K562 (cell line): ENCODE data around the gene TRPV6. TPM values are rescaled to one million over a fixed set of nuclear protein-coding genes. Genes with fewer than 3 reads are reported as not detected.

Experiments used
- BHLHE40 ChIP-seq: IDR thresholded peaks from 2 replicates; pipeline ENCODE4 v1.6.1; 2011; ENCODE audit warnings: low read length, improper control_type of control experiment
- CREB3L1 ChIP-seq: fragments of 450-650 bp; IDR thresholded peaks from 2 replicates; pipeline ENCODE4 v1.6.1; 2014; ENCODE audit warnings: low read depth, mild to moderate bottlenecking, moderate library complexity, borderline replicate concordance
- CTBP1 ChIP-seq: fragments of 450-650 bp; IDR thresholded peaks from 2 replicates; pipeline ENCODE4 v1.6.1; 2016; ENCODE audit warnings: borderline replicate concordance
- FOXM1 ChIP-seq, 2 experiments: fragments of 450-650 bp in 1 of 2; sonication (generic) in 1 of 2; formaldehyde crosslinking in 1 of 2; IDR thresholded peaks; 2 replicates each; pipeline versions ENCODE4 v1.6.1 to v1.9.0; 2017 to 2022; ENCODE audit warnings: low read depth in 2 of 2, mild to moderate bottlenecking in 2 of 2, missing genetic modification reagents in 1 of 2, moderate library complexity in 1 of 2
- HCFC1 ChIP-seq: IDR thresholded peaks from 2 replicates; pipeline ENCODE4 v1.6.1; 2012; ENCODE audit warnings: low read depth, low read length, improper control_type of control experiment
- ILF3 ChIP-seq: fragments of 450-650 bp; IDR thresholded peaks from 2 replicates; pipeline ENCODE4 v1.6.1; 2018; ENCODE audit warnings: antibody characterized with exemption, mild to moderate bottlenecking, moderate library complexity, borderline replicate concordance
- MEIS2 ChIP-seq: fragments of 450-650 bp; IDR thresholded peaks from 2 replicates; pipeline ENCODE4 v1.6.1; 2014; ENCODE audit warnings: mild to moderate bottlenecking; ENCODE audit not compliant: partially characterized antibody
- MIER1 ChIP-seq: fragments of 450-650 bp; IDR thresholded peaks from 2 replicates; pipeline ENCODE4 v1.6.1; 2016; ENCODE audit warnings: antibody characterized with exemption, mild to moderate bottlenecking, low read depth
- MYC ChIP-seq, 2 experiments: fragments of 250-450 bp in 1 of 2; sonication (Bioruptor Pico) in 1 of 2; IDR thresholded peaks; 2 replicates each; pipeline versions ENCODE4 v1.5.1 to v1.6.1; 2012 to 2021; ENCODE audit warnings: low read depth in 2 of 2, borderline replicate concordance in 1 of 2, improper control_type of control experiment in 1 of 2, low read length in 1 of 2, mild to moderate bottlenecking in 1 of 2, moderate library complexity in 1 of 2
- NR3C1 ChIP-seq: sonication (generic); formaldehyde crosslinking; IDR thresholded peaks from 2 replicates; pipeline ENCODE4 v1.8.1; 2022; ENCODE audit warnings: missing genetic modification reagents
- PTBP1 ChIP-seq: fragments of 200-400 bp; formaldehyde crosslinking; IDR thresholded peaks from 2 replicates; pipeline ENCODE4 v1.6.1; 2017; ENCODE audit warnings: low read depth, low read length
- RAD21 ChIP-seq, 2 experiments: fragments of 250-450 bp in 1 of 2; fragments of 450-650 bp in 1 of 2; sonication (Bioruptor Pico) in 1 of 2; formaldehyde crosslinking in 1 of 2; IDR thresholded peaks in 1 of 2; conservative IDR thresholded peaks in 1 of 2; 2 replicates each; pipeline versions ENCODE4 v1.4.0 to v1.8.0; 2020 to 2022; ENCODE audit warnings: mild to moderate bottlenecking in 2 of 2, moderate library complexity in 1 of 2
- SFPQ ChIP-seq: fragments of 200-400 bp; formaldehyde crosslinking; IDR thresholded peaks from 2 replicates; pipeline ENCODE4 v1.6.1; 2017; ENCODE audit warnings: mild to moderate bottlenecking, low read depth, low read length, moderate library complexity
- SP2 ChIP-seq: IDR thresholded peaks from 2 replicates; pipeline ENCODE4 v1.6.1; 2011; ENCODE audit warnings: mild to moderate bottlenecking, low read depth, low read length, moderate library complexity; ENCODE audit not compliant: poor library complexity, severe bottlenecking; ENCODE audit errors: extremely low read depth
- SRSF9 ChIP-seq: fragments of 200-400 bp; formaldehyde crosslinking; IDR thresholded peaks from 2 replicates; pipeline ENCODE4 v1.6.1; 2017; ENCODE audit warnings: low read depth, low read length, borderline replicate concordance
- TFAP4 ChIP-seq: sonication (generic); formaldehyde crosslinking; IDR thresholded peaks from 2 replicates; pipeline ENCODE4 v1.8.0; 2022; ENCODE audit warnings: missing genetic modification reagents, mild to moderate bottlenecking, moderate library complexity, borderline replicate concordance
- TFE3 ChIP-seq: fragments of 450-650 bp; formaldehyde crosslinking; IDR thresholded peaks from 2 replicates; pipeline ENCODE4 v1.4.0; 2020; ENCODE audit warnings: mild to moderate bottlenecking, mixed read lengths
- ZBTB5 ChIP-seq: fragments of 450-650 bp; IDR thresholded peaks from 2 replicates; pipeline ENCODE4 v1.6.1; 2017; ENCODE audit warnings: antibody characterized with exemption
- ZFPM2 ChIP-seq: fragments of 250-450 bp; sonication (Bioruptor Pico); IDR thresholded peaks from 2 replicates; pipeline ENCODE4 v1.5.1; 2022; ENCODE audit warnings: mild to moderate bottlenecking
- ZNF311 ChIP-seq: fragments of 250-450 bp; sonication (Bioruptor Pico); IDR thresholded peaks from 2 replicates; pipeline ENCODE4 v1.4.0; 2020; ENCODE audit warnings: mild to moderate bottlenecking, moderate library complexity
- polyA plus RNA-seq, 8 experiments: library from polyadenylated mRNA; depleted of rRNA in 4 of 8; stranded (reverse) in 5 of 8; unstranded in 3 of 8; fragments of >200 nt; fragmentation: Nextera tagmentation in 2 of 8; fragmentation: Illumina TruSeq in 1 of 8; extraction: Ambion mirVana in 2 of 8; extraction: Trizol in 1 of 8; gene quantifications; 2 replicates each; pipeline versions ENCODE4 v1.2.1 to v1.2.3, GENCODE V29; 2011 to 2014; ENCODE audit warnings: inconsistent platforms in 1 of 8, missing spikeins in 1 of 8
- total RNA-seq, 7 experiments: library from RNA; depleted of rRNA in 6 of 7; stranded (reverse); fragments of >200 nt in 6 of 7; fragmentation: Illumina TruSeq in 2 of 7; extraction: Trizol in 2 of 7; gene quantifications; 2 replicates each; pipeline versions ENCODE4 v1.2.1 to v1.2.3, GENCODE V29; 2011 to 2021; ENCODE audit warnings: low replicate concordance in 1 of 7

Gene TRPV6
- total and polyA plus RNA-seq, 9 of the 15 experiments (the other 6 are each of a cell fraction or from before 2014, with no cell fraction given) = 0.04 to 0.36 (median 0.11) TPM

- no peak for TF ChIP-seq CREB3L1
- no peak for TF ChIP-seq TFAP4
- TF ChIP-seq FOXM1 (IDR thresholded peaks at IDR 0.05; ENCODE audit: low read depth) = no peak
- no peak for TF ChIP-seq FOXM1 (CRISPR knock-in tag; IDR thresholded peaks at IDR 0.05; ENCODE audit: low read depth)
- TF ChIP-seq SP2 = no peak
- peak; percentile 29 to 43 for TF ChIP-seq RAD21 (CRISPR knock-in tag; conservative IDR thresholded peaks at IDR 0.05 in 1 of 2, IDR thresholded peaks at IDR 0.05 in 1 of 2)
- no peak for TF ChIP-seq MIER1
- TF ChIP-seq MEIS2 = no peak
- TF ChIP-seq PTBP1 = no peak
- no peak for TF ChIP-seq TFE3 (CRISPR knock-in tag)
- TF ChIP-seq ZBTB5 = no peak
- TF ChIP-seq NR3C1 (CRISPR knock-in tag) = no peak
- TF ChIP-seq ILF3 = no peak
- no peak for TF ChIP-seq SFPQ
- peak; percentile 78 for TF ChIP-seq MYC (IDR thresholded peaks at IDR 0.05; ENCODE audit: low read depth, low read length)
- no peak for TF ChIP-seq MYC (CRISPR knock-in tag; IDR thresholded peaks at IDR 0.05; ENCODE audit: borderline replicate concordance, low read depth)
- no peak for TF ChIP-seq ZFPM2 (CRISPR knock-in tag)
- TF ChIP-seq ZNF311 (CRISPR knock-in tag) = no peak
- TF ChIP-seq SRSF9 = no peak
- no peak for TF ChIP-seq BHLHE40
- TF ChIP-seq HCFC1 = no peak
- 0 out of 2 replicates have a peak, but pooled peaks have one; percentile 21 for TF ChIP-seq CTBP1
Measured at GRCh38 chr7:142925413-142925812, 39.9 kb upstream of the TRPV6 start (continued).
